Endodermal cell (in vitro differentiated cells): ENCODE measurements around the gene EMD. TPM values are rescaled to one million over a fixed set of nuclear protein-coding genes. Genes with fewer than 3 reads are reported as not detected.

Experiments
- DNase-seq: peaks from one replicate; pipeline ENCODE4 v3.0.0-alpha.2; 2017
- H3K27ac ChIP-seq: 2 replicates; pipeline ENCODE4 v1.5.1; 2013; ENCODE audit warnings: mild to moderate bottlenecking, low read depth, low read length, moderate library complexity
- H3K27me3 ChIP-seq: 2 replicates; pipeline ENCODE4 v1.6.1; 2013; ENCODE audit warnings: mild to moderate bottlenecking, low read length, moderate library complexity; ENCODE audit not compliant: insufficient read depth, control insufficient read depth, poor library complexity, severe bottlenecking
- H3K36me3 ChIP-seq: 2 replicates; pipeline ENCODE4 v1.7.0; 2013; ENCODE audit warnings: mild to moderate bottlenecking, low read length, moderate library complexity; ENCODE audit not compliant: control insufficient read depth, insufficient read depth
- H3K4me1 ChIP-seq: one replicate; pipeline ENCODE4 v1.7.0; 2013; ENCODE audit warnings: low read length; ENCODE audit not compliant: control insufficient read depth, insufficient read depth
- H3K4me3 ChIP-seq: 2 replicates; pipeline ENCODE4 v1.5.1; 2013; ENCODE audit warnings: mild to moderate bottlenecking, low read length, moderate library complexity
- H3K9ac ChIP-seq: 2 replicates; pipeline ENCODE4 v1.6.1; 2013; ENCODE audit warnings: mild to moderate bottlenecking, low read length, moderate library complexity; ENCODE audit not compliant: poor library complexity, severe bottlenecking; ENCODE audit errors: extremely low read depth
- H3K9me3 ChIP-seq: 2 replicates; pipeline ENCODE4 v1.6.1; 2013; ENCODE audit warnings: mild to moderate bottlenecking, low read length, moderate library complexity; ENCODE audit not compliant: control insufficient read depth
- H3K27ac Mint-ChIP-seq: 2 replicates; pipeline ENCODE4 v1.8.0; 2020; ENCODE audit warnings: mixed read lengths
- H3K27me3 Mint-ChIP-seq: 2 replicates; pipeline ENCODE4 v1.8.0; 2021; ENCODE audit warnings: mild to moderate bottlenecking, mixed read lengths; ENCODE audit not compliant: insufficient read depth
- H3K36me3 Mint-ChIP-seq: 2 replicates; pipeline ENCODE4 v1.8.0; 2020; ENCODE audit warnings: low read depth, mixed read lengths
- H3K4me1 Mint-ChIP-seq: 2 replicates; pipeline ENCODE4 v1.8.0; 2020; ENCODE audit warnings: mixed read lengths
- H3K4me3 Mint-ChIP-seq: 2 replicates; pipeline ENCODE4 v1.8.0; 2020; ENCODE audit warnings: mild to moderate bottlenecking, moderate library complexity, mixed read lengths
- H3K9me3 Mint-ChIP-seq: 2 replicates; pipeline ENCODE4 v1.8.0; 2020; ENCODE audit warnings: mild to moderate bottlenecking, mixed read lengths
- WGBS, 2 experiments: methylation state at CpG; one replicate each; pipeline versions ENCODE4 v1.1.5 to v1.1.7; 2013; ENCODE audit warnings: missing lambda C conversion rate in 2 of 2, mixed read lengths in 1 of 2; ENCODE audit not compliant: insufficient coverage in 1 of 2, insufficient read length in 1 of 2; 5-methylcytosine and 5-hydroxymethylcytosine counted together
- total RNA-seq, 2 donors: library from RNA; stranded (reverse); fragmentation: NEBNext Ultra II Directional in 1 of 2; extraction: Animal tissue kit (Norgen Biotek cat#: 25700) in 1 of 2; gene quantifications; 2 replicates in 1 of 2; 3 replicates in 1 of 2; pipeline ENCODE4 v1.2.1, GENCODE V29; 2021
- TF ChIP-seq, protein P1 (sequence below): fragments of 200-600 bp; sonication (generic); conservative IDR thresholded peaks from 2 replicates; pipeline ENCODE4 v1.5.0; 2021; ENCODE audit warnings: antibody characterized with exemption, mild to moderate bottlenecking

The EMD gene
- total RNA-seq, 2 donors from 2014 or later = 60.3 to 76.4 TPM

- H3K4me3 ChIP-seq = no peak overlapping the region
- no peaks in the 10 kb centered on the region for H3K27me3 ChIP-seq
- H3K27me3 Mint-ChIP-seq = no peaks in the 10 kb centered on the region
- no peaks in the 10 kb centered on the region for H3K4me1 Mint-ChIP-seq
- H3K9ac ChIP-seq = no peak overlapping the region
- WGBS, 2 experiments = 90 to 93% methylated on average over 9 to 12 of the region's 12 CpGs
- no peaks in the 10 kb centered on the region for H3K9me3 ChIP-seq
- H3K36me3 Mint-ChIP-seq = peaks cover 42% of the 10 kb centered on the region
- peaks cover 43% of the 10 kb centered on the region for H3K9me3 Mint-ChIP-seq
- no peak overlapping the region for H3K27ac ChIP-seq
- H3K4me1 ChIP-seq = no peaks in the 10 kb centered on the region
- no peak for DNase-seq
- TF ChIP-seq, protein P1, sequence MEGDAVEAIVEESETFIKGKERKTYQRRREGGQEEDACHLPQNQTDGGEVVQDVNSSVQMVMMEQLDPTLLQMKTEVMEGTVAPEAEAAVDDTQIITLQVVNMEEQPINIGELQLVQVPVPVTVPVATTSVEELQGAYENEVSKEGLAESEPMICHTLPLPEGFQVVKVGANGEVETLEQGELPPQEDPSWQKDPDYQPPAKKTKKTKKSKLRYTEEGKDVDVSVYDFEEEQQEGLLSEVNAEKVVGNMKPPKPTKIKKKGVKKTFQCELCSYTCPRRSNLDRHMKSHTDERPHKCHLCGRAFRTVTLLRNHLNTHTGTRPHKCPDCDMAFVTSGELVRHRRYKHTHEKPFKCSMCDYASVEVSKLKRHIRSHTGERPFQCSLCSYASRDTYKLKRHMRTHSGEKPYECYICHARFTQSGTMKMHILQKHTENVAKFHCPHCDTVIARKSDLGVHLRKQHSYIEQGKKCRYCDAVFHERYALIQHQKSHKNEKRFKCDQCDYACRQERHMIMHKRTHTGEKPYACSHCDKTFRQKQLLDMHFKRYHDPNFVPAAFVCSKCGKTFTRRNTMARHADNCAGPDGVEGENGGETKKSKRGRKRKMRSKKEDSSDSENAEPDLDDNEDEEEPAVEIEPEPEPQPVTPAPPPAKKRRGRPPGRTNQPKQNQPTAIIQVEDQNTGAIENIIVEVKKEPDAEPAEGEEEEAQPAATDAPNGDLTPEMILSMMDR = no peak
- no peak overlapping the region for H3K27ac Mint-ChIP-seq
- H3K36me3 ChIP-seq = peaks cover 59% of the 10 kb centered on the region
- no peak overlapping the region for H3K4me3 Mint-ChIP-seq
Observed at GRCh38 chrX:154355776-154356140, 23.3 kb upstream of the EMD start.

- no peak overlapping the region for H3K9ac ChIP-seq
- peaks cover 58% of the 10 kb centered on the region for H3K36me3 ChIP-seq
- TF ChIP-seq, protein P1 = no peak
- no peaks in the 10 kb centered on the region for H3K27me3 ChIP-seq
- H3K9me3 ChIP-seq = no peaks in the 10 kb centered on the region
- H3K27ac ChIP-seq = no peak overlapping the region
- no peak for DNase-seq
- no peaks in the 10 kb centered on the region for H3K4me1 Mint-ChIP-seq
- H3K4me1 ChIP-seq = no peaks in the 10 kb centered on the region
- H3K4me3 ChIP-seq = no peak overlapping the region
- H3K9me3 Mint-ChIP-seq = peaks cover 50% of the 10 kb centered on the region
- H3K36me3 Mint-ChIP-seq = peaks cover 47% of the 10 kb centered on the region
- no peaks in the 10 kb centered on the region for H3K27me3 Mint-ChIP-seq
- H3K27ac Mint-ChIP-seq = no peak overlapping the region
- no peak overlapping the region for H3K4me3 Mint-ChIP-seq
- 94% methylated on average over 13 of the region's 13 CpGs; no CpG with 5 or more reads in 1 of the 2 experiments for WGBS, 2 experiments
Observed at GRCh38 chrX:154356596-154356995, 22.5 kb upstream of the EMD start.

DNA sequence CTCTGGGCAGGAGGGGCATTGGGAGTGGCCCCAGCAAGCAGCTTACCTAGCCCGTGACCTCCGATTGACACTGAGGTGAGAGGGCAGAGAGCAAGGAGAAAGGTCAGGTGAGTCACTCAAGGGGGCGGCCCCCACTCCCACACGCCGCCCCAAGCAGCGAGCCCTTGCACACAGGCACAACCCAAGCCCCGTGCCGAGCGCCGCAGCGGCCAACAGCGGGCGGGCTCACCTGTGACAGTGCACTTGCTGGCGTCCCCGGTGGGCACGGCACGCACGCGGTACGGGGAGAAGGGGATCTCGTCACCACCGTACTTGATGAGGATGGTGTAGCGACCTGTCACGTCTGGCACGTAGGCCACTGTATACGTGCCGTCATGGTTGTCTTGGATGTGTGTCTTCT, 21.9 kb upstream of the EMD start:
- Histone ChIP-seq H3K27ac (no peak overlapping the region), H3K36me3 (peaks cover 62% of the 10 kb centered on the region), H3K27me3 (no peaks in the 10 kb centered on the region), H3K9ac (no peak overlapping the region), H3K9me3 (no peaks in the 10 kb centered on the region), H3K4me1 (no peaks in the 10 kb centered on the region), H3K4me3 (no peak overlapping the region)
- Mint-ChIP-seq H3K27ac (no peak overlapping the region), H3K36me3 (peaks cover 48% of the 10 kb centered on the region), H3K27me3 (no peaks in the 10 kb centered on the region), H3K4me3 (no peak overlapping the region), H3K9me3 (peaks cover 51% of the 10 kb centered on the region), H3K4me1 (no peaks in the 10 kb centered on the region)
- DNase-seq = no peak
- TF ChIP-seq, protein P1 = no peak
- 95 to 100% methylated on average over 4 to 27 of the region's 27 CpGs for WGBS, 2 experiments
